ENCODE measurements around the gene BACH2. TPM values are rescaled to one million over a fixed set of nuclear protein-coding genes. Genes with fewer than 3 reads are reported as not detected.
"Not testable (repeated sequence)": the region's sequence is repeated elsewhere in the genome, so short reads cannot be mapped to it uniquely, and the experiment has no call there.

BACH2 gene
- polyA plus RNA-seq, 1 donor from 2014 or later: 21.2 TPM

- H3K27ac Mint-ChIP-seq, H3K9me3 Mint-ChIP-seq, H3K4me3 Mint-ChIP-seq, H3K27me3 Mint-ChIP-seq: not testable (repeated sequence)
- H3K4me1 Mint-ChIP-seq: peaks cover 16 to 40% (median 31%) of the 10 kb centered on the region in 3 donors
- H3K36me3 Mint-ChIP-seq: peaks cover 10% of the 10 kb centered on the region
These were observed 163.0 kb downstream of the BACH2 start for GRCh38 chr6:90133664-90134063.

- Mint-ChIP-seq H3K27ac (no peak overlapping the region), H3K27me3 (no peaks in the 10 kb centered on the region), H3K4me1 (peaks cover 16 to 42% (median 29%) of the 10 kb centered on the region in 3 donors), H3K9me3 (peaks cover 0 to 2% (median 0%) of the 10 kb centered on the region in 3 donors), H3K4me3 (peak overlapping the region in 1 of 4 donors; percentile 63), H3K36me3 (peaks cover 8% of the 10 kb centered on the region)
These were observed 164.8 kb downstream of the BACH2 start for GRCh38 chr6:90131614-90132423.

GRCh38 chr6:90131125-90131524 lies 165.5 kb downstream of the BACH2 start:
- H3K4me3 Mint-ChIP-seq: no peak overlapping the region
- peak overlapping the region in 1 of 3 donors; percentile 35 for H3K27ac Mint-ChIP-seq
- peaks cover 8% of the 10 kb centered on the region for H3K36me3 Mint-ChIP-seq
- H3K9me3 Mint-ChIP-seq: peaks cover 0 to 2% (median 0%) of the 10 kb centered on the region in 3 donors
- H3K4me1 Mint-ChIP-seq: peaks cover 18 to 43% (median 35%) of the 10 kb centered on the region in 3 donors
- no peaks in the 10 kb centered on the region for H3K27me3 Mint-ChIP-seq

GRCh38 chr6:90128687-90129086 lies 168.0 kb downstream of the BACH2 start:
- not testable (repeated sequence) for H3K4me3 Mint-ChIP-seq, H3K9me3 Mint-ChIP-seq, H3K36me3 Mint-ChIP-seq, H3K27ac Mint-ChIP-seq, H3K27me3 Mint-ChIP-seq
- peaks cover 27 to 45% (median 42%) of the 10 kb centered on the region in 3 donors for H3K4me1 Mint-ChIP-seq

GRCh38 chr6:90127595-90127994 lies 169.0 kb downstream of the BACH2 start:
- H3K27me3 Mint-ChIP-seq: no peaks in the 10 kb centered on the region
- no peak overlapping the region for H3K4me3 Mint-ChIP-seq
- H3K36me3 Mint-ChIP-seq: peaks cover 10% of the 10 kb centered on the region
- H3K9me3 Mint-ChIP-seq: peaks cover 0 to 2% (median 0%) of the 10 kb centered on the region in 3 donors
- peak overlapping the region in 1 of 3 donors; percentile 59 for H3K27ac Mint-ChIP-seq
- H3K4me1 Mint-ChIP-seq: peaks cover 27 to 45% (median 42%) of the 10 kb centered on the region in 3 donors

GRCh38 chr6:90126839-90127238 lies 169.8 kb downstream of the BACH2 start:
- H3K4me3 Mint-ChIP-seq: peak overlapping the region in 2 of 4 donors; percentile 13 to 18
- H3K4me1 Mint-ChIP-seq: peaks cover 28 to 47% (median 42%) of the 10 kb centered on the region in 3 donors
- H3K27me3 Mint-ChIP-seq: no peaks in the 10 kb centered on the region

GRCh38 chr6:90126181-90126580 lies 170.5 kb downstream of the BACH2 start:
- Mint-ChIP-seq H3K4me1 (peaks cover 29 to 48% (median 41%) of the 10 kb centered on the region in 3 donors), H3K27me3 (no peaks in the 10 kb centered on the region), H3K4me3 (no peak overlapping the region), H3K9me3 (peaks cover 0 to 2% (median 0%) of the 10 kb centered on the region in 3 donors), H3K27ac (no peak overlapping the region), H3K36me3 (peaks cover 10% of the 10 kb centered on the region)

More at GRCh38 chr6:90126839-90127238, 169.8 kb downstream of the BACH2 start:
- peaks cover 10% of the 10 kb centered on the region for H3K36me3 Mint-ChIP-seq
- peaks cover 0 to 2% (median 0%) of the 10 kb centered on the region in 3 donors for H3K9me3 Mint-ChIP-seq
- peak overlapping the region in 1 of 3 donors; percentile 59 for H3K27ac Mint-ChIP-seq

GRCh38 chr6:90124874-90125510 lies 171.7 kb downstream of the BACH2 start:
- Mint-ChIP-seq H3K27ac (peak overlapping the region in 2 of 3 donors; percentile 18 to 24), H3K9me3 (peaks cover 0 to 2% (median 0%) of the 10 kb centered on the region in 3 donors), H3K4me1 (peaks cover 39 to 58% (median 48%) of the 10 kb centered on the region in 3 donors), H3K4me3 (peak overlapping the region in 2 of 4 donors; percentile 41 to 58), H3K27me3 (no peaks in the 10 kb centered on the region), H3K36me3 (peaks cover 7% of the 10 kb centered on the region)

GRCh38 chr6:90123831-90124230 lies 172.8 kb downstream of the BACH2 start:
- Mint-ChIP-seq H3K4me3 (peak overlapping the region in 1 of 4 donors; percentile 41), H3K4me1 (peaks cover 42 to 61% (median 52%) of the 10 kb centered on the region in 3 donors), H3K36me3 (peaks cover 4% of the 10 kb centered on the region), H3K27me3 (no peaks in the 10 kb centered on the region), H3K9me3 (no peaks in the 10 kb centered on the region), H3K27ac (peak overlapping the region in 1 of 3 donors; percentile 16)

GRCh38 chr6:90121982-90122381 lies 174.7 kb downstream of the BACH2 start:
- Mint-ChIP-seq H3K36me3 (peaks cover 4% of the 10 kb centered on the region), H3K27ac (peak overlapping the region in 1 of 3 donors; percentile 48), H3K9me3 (no peaks in the 10 kb centered on the region), H3K4me1 (peaks cover 42 to 65% (median 48%) of the 10 kb centered on the region in 3 donors), H3K4me3 (peak overlapping the region in 3 of 4 donors; percentile 2 to 49 (median 4)), H3K27me3 (peaks cover under 1% of the 10 kb centered on the region)

- peaks cover 36 to 53% (median 39%) of the 10 kb centered on the region in 3 donors for H3K4me1 Mint-ChIP-seq
- no peak overlapping the region for H3K27ac Mint-ChIP-seq
- H3K27me3 Mint-ChIP-seq: peaks cover 2% of the 10 kb centered on the region
- H3K4me3 Mint-ChIP-seq: peak overlapping the region in 1 of 4 donors; percentile 55
- peaks cover 0 to 7% (median 6%) of the 10 kb centered on the region in 3 donors for H3K9me3 Mint-ChIP-seq
- peaks cover 14% of the 10 kb centered on the region for H3K36me3 Mint-ChIP-seq
These were observed 176.3 kb downstream of the BACH2 start for GRCh38 chr6:90120327-90120726.

GRCh38 chr6:90119618-90120017 lies 177.0 kb downstream of the BACH2 start:
- H3K9me3 Mint-ChIP-seq: peaks cover 0 to 8% (median 8%) of the 10 kb centered on the region in 3 donors
- H3K27ac Mint-ChIP-seq: no peak overlapping the region
- H3K4me1 Mint-ChIP-seq: peaks cover 34 to 46% (median 36%) of the 10 kb centered on the region in 3 donors
- peaks cover 2% of the 10 kb centered on the region for H3K27me3 Mint-ChIP-seq
- peaks cover 14% of the 10 kb centered on the region for H3K36me3 Mint-ChIP-seq
- no peak overlapping the region for H3K4me3 Mint-ChIP-seq

- Mint-ChIP-seq H3K27me3 (peaks cover 2% of the 10 kb centered on the region), H3K36me3 (peaks cover 19% of the 10 kb centered on the region), H3K4me1 (peaks cover 32 to 38% (median 32%) of the 10 kb centered on the region in 3 donors), H3K27ac (no peak overlapping the region), H3K9me3 (peaks cover 0 to 15% (median 11%) of the 10 kb centered on the region in 3 donors), H3K4me3 (peak overlapping the region in 1 of 4 donors; percentile 42)
These were observed 178.1 kb downstream of the BACH2 start for GRCh38 chr6:90118581-90118980.

- peaks cover 29 to 36% (median 30%) of the 10 kb centered on the region in 3 donors for H3K4me1 Mint-ChIP-seq
- H3K36me3 Mint-ChIP-seq: peaks cover 19% of the 10 kb centered on the region
- H3K27ac Mint-ChIP-seq: no peak overlapping the region
- peaks cover 2% of the 10 kb centered on the region for H3K27me3 Mint-ChIP-seq
- H3K9me3 Mint-ChIP-seq: peaks cover under 1 to 20% (median 14%) of the 10 kb centered on the region in 3 donors
- no peak overlapping the region for H3K4me3 Mint-ChIP-seq
These were observed 178.6 kb downstream of the BACH2 start for GRCh38 chr6:90118069-90118468.

GRCh38 chr6:90116126-90116525 lies 180.5 kb downstream of the BACH2 start:
- Mint-ChIP-seq H3K4me1 (peaks cover 16 to 37% (median 22%) of the 10 kb centered on the region in 3 donors), H3K9me3 (peaks cover 3 to 20% (median 14%) of the 10 kb centered on the region in 3 donors), H3K36me3 (peaks cover 20% of the 10 kb centered on the region)
- H3K4me3 Mint-ChIP-seq, H3K27ac Mint-ChIP-seq, H3K27me3 Mint-ChIP-seq: not testable (repeated sequence)
